ENCODE measurements around the gene SLC25A19. TPM values are rescaled to one million over a fixed set of nuclear protein-coding genes. Genes with fewer than 3 reads are reported as not detected.

SLC25A19 gene
- total and polyA plus RNA-seq, 9 of the 15 experiments (the other 6 are each of a cell fraction or from before 2014, with no cell fraction given), result 33.4 to 76.6 (median 55.3) TPM

DNA sequence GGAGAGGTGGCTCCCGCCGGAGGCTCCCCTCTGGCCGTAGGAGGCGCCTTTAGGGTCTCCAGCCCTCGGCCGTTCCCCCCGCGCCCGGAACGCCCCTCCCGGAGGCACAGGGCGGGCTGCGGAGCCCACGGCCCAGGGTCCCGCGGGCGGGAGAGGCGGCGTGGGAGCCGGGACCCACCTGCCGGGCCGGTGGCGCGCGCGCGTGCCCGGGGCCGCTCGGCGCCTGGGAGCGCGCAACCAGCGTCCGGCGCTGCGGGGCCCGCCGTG is 18.3 kb downstream of the SLC25A19 start, which contains the start of gene MIF4GD (continued):
- TF ChIP-seq ZNF3 (CRISPR knock-in tag; IDR thresholded peaks at IDR 0.05), result no peak
- no peak for TF ChIP-seq SETDB1 (IDR thresholded peaks at IDR 0.05; ENCODE audit: low read length)
- no peak for TF ChIP-seq TAF15 (IDR thresholded peaks at IDR 0.05; ENCODE audit: low read depth, low read length)
- TF ChIP-seq RBFOX2 (IDR thresholded peaks at IDR 0.05; ENCODE audit: low read depth, low read length), result peak; percentile 61; the same call in 1 of the 2 replicates
- TF ChIP-seq, protein P1, sequence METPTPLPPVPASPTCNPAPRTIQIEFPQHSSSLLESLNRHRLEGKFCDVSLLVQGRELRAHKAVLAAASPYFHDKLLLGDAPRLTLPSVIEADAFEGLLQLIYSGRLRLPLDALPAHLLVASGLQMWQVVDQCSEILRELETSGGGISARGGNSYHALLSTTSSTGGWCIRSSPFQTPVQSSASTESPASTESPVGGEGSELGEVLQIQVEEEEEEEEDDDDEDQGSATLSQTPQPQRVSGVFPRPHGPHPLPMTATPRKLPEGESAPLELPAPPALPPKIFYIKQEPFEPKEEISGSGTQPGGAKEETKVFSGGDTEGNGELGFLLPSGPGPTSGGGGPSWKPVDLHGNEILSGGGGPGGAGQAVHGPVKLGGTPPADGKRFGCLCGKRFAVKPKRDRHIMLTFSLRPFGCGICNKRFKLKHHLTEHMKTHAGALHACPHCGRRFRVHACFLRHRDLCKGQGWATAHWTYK (CRISPR knock-in tag; IDR thresholded peaks at IDR 0.05), result peak; percentile 57; the same call in 1 of the 2 replicates
- no peak for TF ChIP-seq PTBP1 (IDR thresholded peaks at IDR 0.05; ENCODE audit: low read depth, low read length)
- no peak for TF ChIP-seq ZEB2 (IDR thresholded peaks at IDR 0.05)
- no peak; the same call in 1 of the 2 replicates for TF ChIP-seq HNRNPL (IDR thresholded peaks at IDR 0.05; ENCODE audit: low read depth, low read length)
- TF ChIP-seq, protein P2, sequence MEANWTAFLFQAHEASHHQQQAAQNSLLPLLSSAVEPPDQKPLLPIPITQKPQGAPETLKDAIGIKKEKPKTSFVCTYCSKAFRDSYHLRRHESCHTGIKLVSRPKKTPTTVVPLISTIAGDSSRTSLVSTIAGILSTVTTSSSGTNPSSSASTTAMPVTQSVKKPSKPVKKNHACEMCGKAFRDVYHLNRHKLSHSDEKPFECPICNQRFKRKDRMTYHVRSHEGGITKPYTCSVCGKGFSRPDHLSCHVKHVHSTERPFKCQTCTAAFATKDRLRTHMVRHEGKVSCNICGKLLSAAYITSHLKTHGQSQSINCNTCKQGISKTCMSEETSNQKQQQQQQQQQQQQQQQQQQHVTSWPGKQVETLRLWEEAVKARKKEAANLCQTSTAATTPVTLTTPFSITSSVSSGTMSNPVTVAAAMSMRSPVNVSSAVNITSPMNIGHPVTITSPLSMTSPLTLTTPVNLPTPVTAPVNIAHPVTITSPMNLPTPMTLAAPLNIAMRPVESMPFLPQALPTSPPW (CRISPR knock-in tag; IDR thresholded peaks at IDR 0.05), result peak; percentile 75; the same call in 1 of the 2 replicates
- TF ChIP-seq, protein P3, sequence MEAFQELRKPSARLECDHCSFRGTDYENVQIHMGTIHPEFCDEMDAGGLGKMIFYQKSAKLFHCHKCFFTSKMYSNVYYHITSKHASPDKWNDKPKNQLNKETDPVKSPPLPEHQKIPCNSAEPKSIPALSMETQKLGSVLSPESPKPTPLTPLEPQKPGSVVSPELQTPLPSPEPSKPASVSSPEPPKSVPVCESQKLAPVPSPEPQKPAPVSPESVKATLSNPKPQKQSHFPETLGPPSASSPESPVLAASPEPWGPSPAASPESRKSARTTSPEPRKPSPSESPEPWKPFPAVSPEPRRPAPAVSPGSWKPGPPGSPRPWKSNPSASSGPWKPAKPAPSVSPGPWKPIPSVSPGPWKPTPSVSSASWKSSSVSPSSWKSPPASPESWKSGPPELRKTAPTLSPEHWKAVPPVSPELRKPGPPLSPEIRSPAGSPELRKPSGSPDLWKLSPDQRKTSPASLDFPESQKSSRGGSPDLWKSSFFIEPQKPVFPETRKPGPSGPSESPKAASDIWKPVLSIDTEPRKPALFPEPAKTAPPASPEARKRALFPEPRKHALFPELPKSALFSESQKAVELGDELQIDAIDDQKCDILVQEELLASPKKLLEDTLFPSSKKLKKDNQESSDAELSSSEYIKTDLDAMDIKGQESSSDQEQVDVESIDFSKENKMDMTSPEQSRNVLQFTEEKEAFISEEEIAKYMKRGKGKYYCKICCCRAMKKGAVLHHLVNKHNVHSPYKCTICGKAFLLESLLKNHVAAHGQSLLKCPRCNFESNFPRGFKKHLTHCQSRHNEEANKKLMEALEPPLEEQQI (IDR thresholded peaks at IDR 0.05), result no peak
- no peak for TF ChIP-seq XRCC4 (IDR thresholded peaks at IDR 0.05; ENCODE audit: extremely low read depth, insufficient read depth, insufficient read length)
- no peak for TF ChIP-seq KHSRP (IDR thresholded peaks at IDR 0.05)
- TF ChIP-seq PHF8 (IDR thresholded peaks at IDR 0.05; ENCODE audit: borderline replicate concordance, low read length), result peak; percentile 77; the same call in 1 of the 2 replicates
- TF ChIP-seq HDAC6 (IDR thresholded peaks at IDR 0.05; ENCODE audit: low read depth, low read length), result no peak
- TF ChIP-seq ZNF175 (CRISPR knock-in tag; IDR thresholded peaks at IDR 0.05; ENCODE audit: low read depth), result no peak
- no peak for TF ChIP-seq CCNT2 (IDR thresholded peaks at IDR 0.05; ENCODE audit: borderline replicate concordance, extremely low read depth, insufficient read length, low read depth, low read length)
- no peak for TF ChIP-seq CREBBP (IDR thresholded peaks at IDR 0.05; ENCODE audit: low read depth, low read length)
- TF ChIP-seq ZNF24 (IDR thresholded peaks at IDR 0.05), result no peak
